HT1080 (cell line): ENCODE data around the gene ANO3. TPM values are rescaled to one million over a fixed set of nuclear protein-coding genes. Genes with fewer than 3 reads are reported as not detected.
"Not testable (repeated sequence)": the region's sequence is repeated elsewhere in the genome, so short reads cannot be mapped to it uniquely, and the experiment has no call there.

Source experiments
- DNase-seq: peaks from one replicate; pipeline ENCODE4 v3.0.0-alpha.2; 2015; ENCODE audit warnings: low read depth
- total RNA-seq: library from RNA; depleted of rRNA; stranded (reverse); fragments of >200 nt; shearing (Covaris generic); gene quantifications from 2 replicates; pipeline ENCODE4 v1.2.3, GENCODE V29; 2014

Gene ANO3
- total RNA-seq, 1 experiment from 2014 or later = not detected

DNA sequence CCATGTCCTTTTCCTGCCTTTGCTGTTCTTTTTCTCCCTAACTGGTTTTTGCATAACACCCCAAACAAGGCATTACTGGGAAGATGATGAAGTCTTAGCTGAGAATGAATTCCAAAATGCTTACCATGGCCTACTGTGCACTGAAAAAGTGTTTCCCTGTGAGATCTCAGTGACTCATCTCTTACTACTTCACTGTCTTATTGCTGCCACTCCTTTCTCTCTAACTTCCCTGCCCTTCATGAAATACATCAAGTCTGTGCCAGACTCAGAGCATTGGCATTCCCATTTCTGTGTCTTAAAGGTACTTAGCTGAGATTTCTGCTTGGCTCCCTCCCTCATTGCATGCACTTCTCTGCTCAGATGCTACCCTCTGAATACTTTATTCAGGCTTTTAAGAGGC is 289.2 kb downstream of the ANO3 start:
- peak; percentile 87 for DNase-seq

DNA sequence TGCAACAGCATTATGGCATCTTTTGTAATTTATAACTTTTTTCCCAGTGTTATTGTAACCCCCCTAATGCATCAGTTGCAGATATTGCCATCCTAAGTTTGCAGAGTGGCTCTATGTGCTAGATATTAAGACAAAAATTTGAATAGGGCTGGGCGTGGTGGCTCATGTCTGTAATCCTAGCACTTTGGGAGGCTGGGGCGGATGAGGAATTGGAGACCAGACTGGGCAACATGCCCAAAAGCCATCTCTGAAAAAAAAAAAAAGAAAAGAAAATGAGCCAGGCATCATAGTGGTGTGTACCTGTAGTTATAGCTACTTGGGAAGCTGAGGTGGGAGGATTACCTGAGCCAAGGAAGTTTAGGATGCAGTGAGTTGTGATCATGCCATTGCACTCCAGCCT is 290.3 kb downstream of the ANO3 start:
- no peak for DNase-seq

GRCh38 chr11:26623076-26623659 is 291.2 kb downstream of the ANO3 start:
- peak; percentile 40 for DNase-seq

DNA sequence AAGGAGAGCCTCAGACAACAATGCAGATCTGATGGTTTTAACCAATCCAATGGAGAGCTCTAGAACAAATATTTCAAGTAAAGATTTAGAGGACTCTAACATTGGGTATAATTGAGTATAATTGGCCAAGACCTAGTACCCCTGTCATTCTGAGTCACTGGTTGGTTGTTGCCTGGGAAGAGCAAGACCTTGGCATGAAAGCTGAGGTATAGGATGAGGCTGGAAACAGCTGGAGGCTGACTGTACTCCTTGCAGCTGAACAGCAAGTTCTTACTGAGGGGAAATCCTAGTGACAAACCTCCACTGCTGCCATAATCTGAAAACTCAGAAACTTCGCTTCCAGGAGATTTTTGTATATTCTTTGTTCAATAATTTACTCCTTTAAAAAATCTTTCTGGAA is 294.4 kb downstream of the ANO3 start:
- DNase-seq = peak; percentile 48

- DNase-seq = no peak
Measured at GRCh38 chr11:26632691-26633159, 300.8 kb downstream of the ANO3 start.

GRCh38 chr11:26643314-26643713 is 311.4 kb downstream of the ANO3 start:
- DNase-seq = not testable (repeated sequence)

- DNase-seq = peak; percentile 43
Measured at GRCh38 chr11:26649884-26650283, 318.0 kb downstream of the ANO3 start.

GRCh38 chr11:26651916-26652315 is 320.0 kb downstream of the ANO3 start:
- DNase-seq = no peak

- DNase-seq = no peak
Measured at GRCh38 chr11:26655287-26655686, 323.4 kb downstream of the ANO3 start.

GRCh38 chr11:26662916-26663315 is 331.0 kb downstream of the ANO3 start:
- DNase-seq = no peak

DNA sequence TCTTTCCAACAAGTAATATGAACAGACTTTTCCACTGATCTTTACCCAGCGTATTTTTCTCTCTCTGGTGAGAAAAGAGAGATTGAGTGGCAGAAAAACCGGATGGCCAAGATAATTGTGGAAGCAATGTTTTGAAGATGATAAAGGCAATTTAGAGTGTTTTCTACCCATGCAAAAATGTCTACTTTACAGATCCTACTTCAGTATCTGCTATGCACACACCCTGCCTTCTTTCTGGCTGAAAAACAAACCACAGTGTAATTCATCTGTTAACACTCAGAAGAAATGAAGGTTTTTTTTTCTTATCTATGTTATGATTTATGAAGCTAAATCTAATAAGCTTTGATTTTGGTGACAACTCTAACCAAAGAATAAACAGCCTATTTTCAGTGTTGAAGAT is 333.1 kb downstream of the ANO3 start:
- DNase-seq = no peak

DNA sequence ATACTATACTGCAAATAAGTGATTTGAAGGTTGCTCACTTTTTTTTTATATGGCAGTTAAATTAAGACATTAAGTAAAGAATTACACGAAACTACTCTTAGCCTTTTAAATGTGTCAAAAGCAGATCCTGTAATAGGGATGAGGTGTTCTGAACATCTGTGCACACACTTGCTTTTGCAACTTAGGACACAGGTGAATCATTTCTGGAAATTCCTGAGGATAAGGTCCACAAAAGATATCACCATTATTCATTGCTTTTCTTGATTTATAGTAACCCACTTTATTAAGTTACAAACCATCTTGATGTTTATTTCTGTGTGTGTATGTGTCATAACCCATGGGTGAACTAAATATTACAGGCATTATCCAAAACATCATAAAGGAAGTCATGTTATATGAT is 334.0 kb downstream of the ANO3 start:
- no peak for DNase-seq

DNA sequence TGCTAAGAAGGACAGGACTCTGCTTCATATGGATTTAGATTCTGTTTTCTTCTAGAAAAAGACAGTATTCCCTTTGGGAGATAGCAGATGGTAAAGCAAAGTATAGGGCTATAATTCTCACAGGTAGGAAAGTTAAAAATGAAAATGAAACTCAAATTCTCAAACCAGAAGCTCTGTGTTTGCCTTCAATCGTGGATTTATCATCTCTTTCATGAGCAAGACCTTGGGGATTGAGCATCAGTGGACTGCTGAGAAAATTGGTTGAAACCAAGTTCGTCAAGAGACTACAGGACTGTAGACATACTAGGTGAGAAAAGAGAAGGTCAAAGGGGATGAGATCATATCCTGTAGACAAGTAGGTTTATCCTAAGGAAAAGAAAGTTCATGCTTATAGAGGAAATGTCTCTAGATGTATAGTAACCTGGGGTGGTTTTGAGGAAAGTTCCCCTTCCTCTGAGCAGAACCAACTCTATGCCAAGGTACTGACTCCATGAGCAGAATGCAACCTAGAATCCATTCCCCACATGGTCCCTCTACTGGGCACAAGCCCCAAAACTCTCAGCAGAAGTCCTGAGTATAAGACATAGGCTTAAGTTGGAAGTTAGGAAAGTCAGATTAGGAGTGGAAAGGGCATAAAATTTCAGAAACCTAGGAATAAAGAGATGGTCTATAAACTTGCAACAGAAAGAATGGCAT is 343.5 kb downstream of the ANO3 start:
- no peak for DNase-seq

DNA sequence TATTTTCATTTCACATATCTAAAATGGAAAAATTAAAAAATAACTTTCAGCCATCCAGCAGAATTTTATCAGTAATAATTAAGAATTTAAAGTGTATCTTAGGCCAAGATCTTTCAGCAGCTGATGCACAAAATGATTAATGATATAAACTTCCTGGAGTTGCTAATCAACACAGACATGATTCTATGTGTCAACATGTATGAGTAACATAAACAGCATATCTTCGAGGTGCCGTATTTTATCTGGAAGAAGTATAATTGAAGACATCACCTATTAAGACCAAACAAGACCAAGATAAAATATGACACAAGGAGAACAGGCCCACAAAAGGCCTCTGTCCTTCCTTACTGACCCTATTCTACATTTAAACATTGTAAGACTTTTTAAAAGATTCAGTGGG is 344.7 kb downstream of the ANO3 start:
- DNase-seq = no peak

DNA sequence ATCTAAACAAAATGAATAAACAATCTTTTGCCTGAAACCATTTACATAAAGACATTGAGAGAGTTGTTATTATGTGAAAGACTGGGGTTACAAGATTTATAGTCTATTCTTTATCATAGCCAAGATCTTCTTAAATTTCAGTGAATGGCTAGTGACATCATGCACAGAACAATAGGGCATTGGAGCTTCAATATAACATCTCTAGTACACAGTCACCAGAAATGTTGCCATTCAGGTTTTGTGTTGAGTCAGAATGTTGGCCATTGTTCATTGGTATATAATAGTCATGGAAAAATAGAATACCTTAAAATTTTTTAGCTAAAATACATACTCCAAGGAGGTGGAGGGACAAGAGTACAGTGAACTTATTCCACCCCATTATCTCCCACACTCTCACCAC is 345.6 kb downstream of the ANO3 start:
- DNase-seq = no peak

DNA sequence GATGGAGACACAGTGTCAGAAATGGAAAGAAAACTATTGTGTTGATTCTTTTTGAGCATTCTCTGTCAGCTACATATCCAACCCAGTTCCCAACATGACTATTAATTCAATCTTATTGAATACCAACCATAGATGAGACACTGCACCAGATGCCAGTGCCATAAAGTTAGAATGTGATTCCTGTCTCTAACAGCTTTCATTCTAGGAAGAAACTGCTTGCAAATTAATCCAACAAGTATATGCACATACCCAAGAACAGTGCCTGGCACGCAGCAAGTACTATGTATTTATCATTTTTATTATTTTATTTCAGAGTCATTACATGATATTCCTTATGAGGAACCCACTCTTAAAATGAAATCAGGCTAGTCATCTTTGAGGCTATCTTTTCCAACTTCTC is 355.4 kb downstream of the ANO3 start:
- no peak for DNase-seq

- no peak for DNase-seq
Measured at GRCh38 chr11:26688701-26689100, 356.8 kb downstream of the ANO3 start.

- no peak for DNase-seq
Measured at GRCh38 chr11:26696330-26696729, 364.4 kb downstream of the ANO3 start.

DNA sequence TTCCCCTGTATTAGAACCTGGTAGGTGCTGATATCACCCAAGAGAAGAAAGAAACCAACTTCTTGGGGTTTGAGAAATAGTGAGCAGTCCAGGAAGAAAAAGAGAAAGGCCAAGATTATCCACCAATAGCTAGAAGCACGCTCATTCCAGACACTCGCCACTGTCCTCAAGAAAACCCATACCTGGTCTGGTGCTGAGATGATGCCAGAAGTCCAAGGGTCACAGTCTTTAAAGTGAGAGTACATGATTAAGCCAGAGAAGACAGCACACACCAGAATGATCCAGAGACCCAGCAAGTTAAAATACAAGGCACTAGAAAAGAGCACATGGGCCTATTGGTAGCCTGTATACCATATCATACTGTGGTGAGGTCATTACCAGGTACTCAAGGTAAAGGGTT is 366.3 kb downstream of the ANO3 start:
- DNase-seq = no peak

DNA sequence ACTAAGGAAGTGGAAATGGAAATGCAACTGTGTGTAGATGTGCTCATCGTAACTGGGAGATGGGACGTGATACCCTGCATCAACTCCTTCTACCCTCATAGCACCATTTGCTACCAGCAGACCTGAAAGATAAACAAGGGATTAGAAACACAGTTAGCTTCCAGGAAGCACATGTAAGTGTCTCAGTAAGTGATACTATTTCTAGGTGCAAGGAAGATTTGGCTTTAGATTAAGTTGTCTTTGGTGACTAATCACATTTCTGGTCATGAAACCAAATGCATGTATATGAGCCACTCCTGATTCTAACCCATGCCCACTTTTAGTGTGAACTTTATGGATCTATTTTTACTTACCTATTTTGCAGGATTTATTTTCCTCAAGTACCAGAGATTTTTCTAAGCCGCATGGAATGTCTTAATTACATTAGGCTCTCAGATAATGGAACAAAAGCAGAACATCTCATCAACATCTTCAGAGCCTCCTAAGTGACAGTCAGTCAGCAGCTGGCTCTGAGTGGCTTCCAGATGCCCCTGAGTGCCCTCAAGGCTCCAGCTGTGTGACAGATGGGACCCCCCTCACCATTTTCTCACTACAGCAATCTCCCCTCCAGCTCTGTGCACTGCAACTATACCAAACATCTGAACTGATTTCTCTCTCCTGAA is 368.8 kb downstream of the ANO3 start:
- DNase-seq = no peak

DNA sequence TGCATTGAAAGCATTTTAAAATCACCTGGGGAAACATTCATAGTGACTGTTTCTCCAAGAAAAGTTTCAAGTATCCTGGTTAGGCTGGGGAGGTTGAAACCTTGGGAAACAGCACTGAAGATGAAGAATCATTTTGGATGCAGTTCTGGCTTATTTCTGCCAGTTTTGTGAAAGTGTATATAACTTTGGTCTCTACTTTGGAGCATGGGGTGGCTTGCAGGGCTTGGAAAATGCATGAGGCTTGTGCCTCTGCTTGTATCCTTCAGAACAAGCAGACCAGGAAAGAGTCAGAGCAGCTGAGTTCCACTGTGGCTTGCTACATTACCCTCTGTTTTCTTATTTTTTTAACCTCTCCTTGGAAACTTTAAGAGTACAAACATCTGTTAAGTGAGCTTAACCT is 370.5 kb downstream of the ANO3 start:
- no peak for DNase-seq

- DNase-seq = no peak
Measured at GRCh38 chr11:26703411-26704191, 371.7 kb downstream of the ANO3 start.
